Activated naive CD4-positive, alpha-beta T cell treated with Interleukin-2 at 50 U/mL for 16 hours (primary cell): ENCODE measurements around the gene RPL38.

Experiments
- DNase-seq: peaks from one replicate; pipeline ENCODE4 v3.0.0-alpha.2; 2020

RPL38 gene

DNA sequence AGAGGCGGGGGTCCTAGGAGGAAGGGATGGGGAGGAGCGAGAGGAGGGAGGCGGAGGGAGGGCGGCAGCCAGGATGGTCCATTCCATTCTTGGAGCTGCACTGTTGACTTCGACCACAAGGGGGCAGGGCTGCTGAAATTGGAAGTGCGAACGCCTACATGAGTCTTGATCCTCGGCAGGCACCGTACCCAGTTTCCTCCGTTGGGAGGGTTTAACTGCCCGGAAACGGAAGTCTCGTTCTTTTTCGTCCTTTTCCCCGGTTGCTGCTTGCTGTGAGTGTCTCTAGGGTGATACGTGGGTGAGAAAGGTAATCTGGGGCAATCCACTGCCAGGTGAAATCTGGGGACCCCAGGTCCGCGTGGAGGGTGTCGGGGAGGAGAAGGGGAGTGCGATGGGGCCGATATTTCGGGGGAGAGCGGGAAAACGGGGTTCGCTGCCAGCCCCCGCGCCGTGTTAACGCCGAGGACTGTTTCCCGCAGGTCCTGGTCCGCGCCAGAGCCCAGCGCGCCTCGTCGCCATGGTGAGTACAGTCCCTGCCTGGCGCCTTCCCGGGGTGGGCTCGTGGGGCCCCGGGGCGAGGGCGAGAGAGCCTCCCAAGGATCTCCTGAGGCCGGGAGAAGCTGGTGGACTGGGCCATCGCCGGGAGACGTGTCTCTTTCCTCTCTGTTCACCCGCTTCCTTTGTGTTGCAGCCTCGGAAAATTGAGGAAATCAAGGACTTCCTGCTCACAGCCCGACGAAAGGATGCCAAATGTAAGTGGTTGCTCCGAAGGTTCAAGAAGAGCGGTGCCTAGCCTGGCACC is at the start of gene RPL38:
TSS of gene RPL38 (plus strand) at position 240 of the 802 bp plus-strand sequence. CDS start at position 518, 278 bp downstream.
- DNase-seq, result peak; percentile 97

DNA sequence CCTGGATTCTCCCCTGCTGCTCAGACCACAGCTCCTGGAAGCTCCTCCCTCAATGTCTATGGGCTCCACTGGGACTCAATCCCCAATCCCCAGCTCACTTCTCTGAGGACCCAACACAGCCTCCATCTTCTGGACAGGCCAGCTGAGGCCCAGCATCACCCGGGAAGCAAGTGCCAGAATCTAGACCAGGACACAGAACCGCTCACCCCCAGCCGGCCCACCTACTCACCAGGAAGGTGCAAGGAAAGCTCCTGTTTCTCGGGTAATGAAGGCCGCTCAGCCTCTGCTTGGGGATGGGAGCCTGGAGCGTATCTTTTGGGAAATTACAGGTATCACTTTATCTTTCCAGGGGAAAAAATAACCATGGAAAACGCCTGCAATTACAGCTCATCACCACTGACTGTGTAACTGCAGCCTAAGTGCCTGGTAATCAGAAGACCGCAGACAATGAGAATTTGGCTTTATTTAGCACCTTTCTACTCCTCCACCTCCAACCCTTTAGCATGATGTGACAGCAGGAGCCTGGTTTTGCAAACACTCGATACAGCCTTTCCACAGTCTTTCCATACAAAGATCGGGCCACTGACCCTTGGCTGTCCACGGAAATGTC is 49.6 kb upstream of the RPL38 start:
- no peak for DNase-seq

DNA sequence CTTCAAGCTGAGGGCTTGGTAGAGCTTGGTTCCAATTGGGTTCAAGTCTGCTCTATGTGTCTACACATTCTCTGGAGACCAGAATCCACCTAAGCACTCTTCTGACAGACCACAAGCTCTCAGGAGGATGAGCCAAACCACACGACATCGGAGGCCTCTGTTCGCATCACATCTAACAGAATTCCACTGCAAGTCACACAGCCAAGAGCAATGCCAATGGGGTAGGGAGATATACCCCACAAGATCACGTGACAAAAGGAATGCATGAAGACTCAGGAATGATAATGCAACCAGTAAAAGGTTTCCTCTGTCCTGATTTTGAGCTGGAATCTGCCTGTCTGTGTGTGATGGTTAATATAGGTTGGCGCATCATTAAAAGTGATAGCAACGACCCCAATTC is 46.6 kb upstream of the RPL38 start:
- no peak for DNase-seq

DNA sequence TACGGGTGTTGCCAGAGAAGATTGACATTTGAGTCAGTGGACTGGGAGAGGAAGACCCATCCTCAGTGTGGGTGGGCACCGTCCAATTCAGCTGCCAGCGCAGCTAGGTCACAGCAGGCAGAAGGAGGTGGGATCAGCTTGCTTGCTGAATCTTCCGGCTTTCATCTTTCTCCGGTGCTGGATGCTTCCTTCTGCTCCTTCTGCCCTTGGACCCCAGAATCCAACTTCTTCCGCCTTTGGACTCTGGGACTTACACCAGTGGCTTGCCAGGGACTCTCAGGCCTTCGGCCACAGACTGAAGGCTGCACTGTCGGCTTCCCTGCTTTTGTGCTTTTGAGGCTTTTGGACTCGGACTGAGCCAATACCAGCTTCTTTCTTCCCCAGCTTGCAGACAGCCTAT is 46.1 kb upstream of the RPL38 start:
- no peak for DNase-seq

DNA sequence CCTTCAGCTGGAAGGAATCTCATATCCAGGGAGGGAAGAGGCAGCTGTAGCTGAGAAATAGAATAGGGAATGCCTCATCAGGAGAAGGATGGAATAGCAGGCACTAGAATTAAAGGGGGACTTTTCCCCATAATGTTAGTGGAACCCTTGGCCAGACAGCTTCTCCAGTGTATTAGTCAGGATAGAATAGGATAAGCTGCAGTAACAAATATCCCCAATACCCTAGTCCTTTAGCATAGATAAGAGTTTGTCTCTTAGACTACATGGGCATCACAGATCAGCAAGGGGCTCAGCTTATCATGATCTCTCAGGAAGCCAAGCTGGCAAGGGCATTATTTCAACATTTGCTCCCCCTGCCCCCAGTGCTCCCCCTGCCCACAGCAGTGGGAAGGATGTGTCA is 44.7 kb upstream of the RPL38 start:
- no peak for DNase-seq

DNA sequence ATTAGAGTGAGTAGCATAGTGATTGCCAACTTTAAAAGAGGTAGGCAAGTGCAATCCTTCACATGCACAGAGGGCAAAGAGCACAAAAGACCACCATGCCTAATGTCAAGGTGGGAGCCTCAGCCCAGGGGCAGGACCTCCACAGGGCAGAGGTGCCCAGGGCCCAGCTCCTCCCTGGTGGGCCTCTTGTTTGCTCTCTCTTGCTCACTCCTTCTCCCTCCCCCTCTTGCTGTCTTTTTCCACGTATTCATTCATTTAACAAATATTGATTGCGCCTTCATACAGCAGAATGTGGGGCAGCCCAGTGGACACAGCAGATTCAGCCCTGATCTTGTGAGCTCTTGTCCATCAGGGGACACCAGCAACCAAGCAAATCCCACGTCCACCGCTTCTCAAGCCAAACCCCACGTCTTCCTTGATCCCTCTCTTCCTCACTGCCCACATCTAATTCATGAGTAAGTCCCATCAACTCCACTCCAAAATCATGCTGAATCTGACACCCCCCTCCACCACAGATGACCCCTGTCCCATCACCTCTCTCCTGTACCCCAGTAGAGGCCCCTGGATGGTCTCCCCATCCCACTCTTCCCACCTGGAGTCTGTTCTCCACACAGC is 44.1 kb upstream of the RPL38 start:
- DNase-seq, result no peak

DNA sequence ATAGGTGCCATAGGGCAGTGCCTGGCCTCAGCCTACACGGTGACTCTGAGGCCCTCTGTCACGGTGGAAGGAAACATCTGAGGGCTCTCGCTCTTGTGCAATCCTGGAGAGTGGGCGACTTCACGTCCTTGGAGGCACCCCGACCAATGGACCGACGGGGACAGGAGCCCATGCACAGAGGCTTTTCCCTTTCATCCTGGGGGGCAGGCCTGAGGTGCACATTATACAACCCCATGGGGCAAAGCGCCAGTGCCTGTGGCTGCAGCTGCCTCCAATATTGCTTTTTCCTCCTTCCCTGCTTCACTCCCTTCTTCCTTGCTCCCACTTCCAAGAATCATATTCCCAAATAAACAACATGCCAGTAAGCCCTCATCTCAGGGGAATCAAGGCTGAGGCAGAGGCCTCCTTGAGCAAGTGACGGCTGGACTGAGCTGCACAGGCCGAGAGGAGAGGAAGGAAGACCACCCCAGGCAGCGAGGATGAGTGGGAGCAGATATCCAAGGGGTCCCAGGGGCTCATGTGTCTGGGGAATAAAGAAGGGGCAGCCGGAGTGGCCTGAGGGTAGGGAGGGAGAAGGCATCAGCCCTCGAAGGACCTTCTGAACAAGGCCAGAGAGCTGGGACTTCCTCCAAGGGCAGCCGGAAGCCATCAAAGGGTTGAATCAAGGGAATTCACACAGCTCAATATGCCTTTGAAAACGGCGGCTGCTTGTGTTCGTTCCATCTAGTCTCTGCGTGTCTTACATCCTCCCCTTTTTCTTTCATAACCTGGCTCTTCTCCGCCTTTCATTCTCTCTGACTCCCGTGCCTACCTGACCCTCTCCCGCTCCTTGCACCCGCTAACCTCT is 42.6 kb upstream of the RPL38 start:
- no peak for DNase-seq

DNA sequence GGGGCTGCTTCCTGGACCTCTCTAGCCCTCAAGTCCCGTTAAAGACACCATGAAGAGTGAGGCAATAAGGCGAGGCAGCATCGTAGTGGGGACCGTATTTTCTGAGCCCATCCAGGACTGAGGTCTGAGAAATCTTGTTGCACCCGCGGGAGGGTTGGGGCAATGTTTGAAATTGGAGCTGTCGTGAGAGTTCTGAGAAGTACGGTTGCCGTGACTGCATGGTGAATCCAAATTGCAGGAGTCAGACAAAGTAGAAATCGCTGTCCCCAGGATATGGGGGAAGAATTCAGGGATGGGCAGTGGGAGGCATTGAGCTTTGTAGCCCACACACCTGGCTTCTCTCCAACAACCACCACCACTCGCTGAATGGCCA is 42.0 kb upstream of the RPL38 start:
- no peak for DNase-seq

DNA sequence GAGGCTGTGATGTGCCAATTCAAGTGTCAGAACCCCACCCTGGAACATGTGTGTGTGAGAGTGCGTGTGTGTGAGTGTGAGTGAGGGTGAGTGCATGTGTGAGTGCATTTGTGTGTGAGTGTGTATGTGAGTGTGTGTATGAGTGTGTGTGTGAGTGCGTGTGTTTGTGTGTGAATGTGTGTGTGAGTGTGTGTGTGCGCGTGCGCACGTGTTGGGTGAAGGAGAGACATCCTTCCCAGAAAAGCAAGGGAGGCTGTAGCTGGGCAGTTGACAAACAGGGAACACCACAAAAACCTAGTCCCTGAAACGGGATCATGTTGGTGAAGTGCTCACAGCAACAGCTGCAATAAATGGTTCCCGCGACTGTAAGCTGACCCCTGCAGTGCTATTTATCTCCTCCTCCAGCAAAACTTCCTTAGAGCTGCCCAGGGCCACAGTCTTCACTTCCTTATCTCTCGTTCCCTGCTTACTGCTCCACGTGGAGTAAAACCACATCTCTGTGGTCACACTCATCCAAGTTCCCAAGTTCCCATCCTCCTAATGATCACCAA is 40.1 kb upstream of the RPL38 start:
- no peak for DNase-seq

DNA sequence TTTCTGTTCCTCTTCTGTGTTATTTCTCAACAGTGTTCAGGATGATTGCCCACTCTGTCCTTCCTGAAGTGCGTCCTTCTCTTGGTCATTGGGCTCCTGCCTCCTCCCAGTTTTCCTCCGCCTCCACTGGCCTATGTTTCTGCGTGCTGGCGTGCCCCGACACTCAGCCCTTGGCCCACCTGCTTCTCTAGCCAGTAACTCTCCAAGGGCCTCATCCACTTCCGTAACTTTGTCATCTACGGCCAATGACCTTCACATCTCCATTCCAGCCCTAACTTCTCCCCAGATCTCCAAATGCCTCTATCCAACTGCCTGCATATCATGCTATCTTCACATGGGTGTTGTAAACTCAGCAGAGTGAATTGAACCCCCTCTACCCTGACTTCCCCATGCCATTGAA is 39.6 kb upstream of the RPL38 start:
- no peak for DNase-seq

DNA sequence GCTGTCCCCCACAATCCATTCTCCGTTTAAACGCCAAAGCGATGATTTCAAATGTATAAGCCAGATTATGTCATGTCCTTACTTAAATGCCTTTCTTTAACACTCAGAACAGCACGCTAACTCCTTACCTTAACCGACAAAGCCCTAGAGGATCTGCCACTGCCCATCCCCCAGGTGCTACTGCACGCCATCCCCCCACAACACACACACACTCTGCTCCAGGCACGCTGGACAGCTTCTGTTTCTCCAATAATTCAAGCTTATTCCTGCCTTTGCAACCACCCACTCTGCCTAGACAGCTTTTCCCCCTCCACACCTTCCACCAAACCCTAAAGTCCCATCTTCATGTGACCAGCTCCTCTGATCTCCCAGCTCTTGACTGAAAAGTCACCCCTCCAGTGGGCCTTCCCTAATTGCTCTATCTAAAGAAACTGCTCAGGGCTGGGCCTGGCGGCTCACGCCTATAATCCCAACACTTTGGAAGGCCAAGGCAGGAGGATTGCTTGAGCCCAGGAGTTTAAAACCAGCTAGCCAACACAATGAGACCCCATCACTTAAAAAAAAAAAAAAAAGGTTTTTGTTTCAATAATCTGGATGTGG is 38.9 kb upstream of the RPL38 start:
- DNase-seq, result no peak

DNA sequence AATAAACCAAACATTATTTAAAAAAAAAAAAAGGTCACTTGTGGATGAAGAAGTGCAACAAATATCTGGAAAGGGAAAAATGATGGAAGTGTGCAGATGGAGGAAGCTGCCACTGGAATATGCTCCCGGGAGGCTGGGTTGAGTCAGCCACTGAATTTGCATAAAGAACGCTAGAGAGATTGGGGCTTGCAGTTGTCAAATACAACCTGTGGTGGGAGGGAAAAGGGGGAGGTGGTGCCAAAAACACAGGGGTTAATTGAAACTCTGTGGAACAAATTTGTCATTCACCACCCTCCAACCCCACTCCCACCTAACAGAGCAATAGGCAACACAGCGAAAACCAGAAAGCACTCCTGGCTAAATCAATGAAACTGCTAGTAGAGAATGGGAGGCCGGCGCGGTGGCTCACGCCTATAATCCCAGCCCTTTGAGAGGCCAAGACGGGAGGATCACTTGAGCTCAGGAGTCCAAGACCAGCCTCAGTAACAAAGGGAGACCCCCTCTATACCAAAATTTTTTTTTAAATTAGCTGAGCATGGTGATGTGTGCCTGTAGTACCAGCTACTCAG is 37.6 kb upstream of the RPL38 start:
- DNase-seq, result no peak

DNA sequence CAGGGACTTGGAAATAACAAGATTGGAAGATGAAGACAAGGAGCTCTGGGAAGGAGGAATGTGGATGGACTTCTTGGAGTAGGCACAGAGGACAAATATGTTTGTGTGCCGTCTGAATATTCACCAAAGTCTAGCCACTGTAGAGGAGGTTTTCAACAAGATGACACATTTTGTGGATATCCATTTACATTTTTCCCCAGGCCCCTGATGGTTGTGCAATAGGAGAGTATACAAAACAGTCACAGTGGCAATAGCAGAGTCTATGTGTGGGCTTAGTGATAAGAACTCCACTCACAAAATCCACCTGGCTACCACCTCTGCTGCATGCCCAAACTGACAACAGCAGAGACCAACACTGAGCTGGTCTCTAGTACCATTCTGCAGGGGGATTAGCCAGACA is 32.6 kb upstream of the RPL38 start:
- no peak for DNase-seq

DNA sequence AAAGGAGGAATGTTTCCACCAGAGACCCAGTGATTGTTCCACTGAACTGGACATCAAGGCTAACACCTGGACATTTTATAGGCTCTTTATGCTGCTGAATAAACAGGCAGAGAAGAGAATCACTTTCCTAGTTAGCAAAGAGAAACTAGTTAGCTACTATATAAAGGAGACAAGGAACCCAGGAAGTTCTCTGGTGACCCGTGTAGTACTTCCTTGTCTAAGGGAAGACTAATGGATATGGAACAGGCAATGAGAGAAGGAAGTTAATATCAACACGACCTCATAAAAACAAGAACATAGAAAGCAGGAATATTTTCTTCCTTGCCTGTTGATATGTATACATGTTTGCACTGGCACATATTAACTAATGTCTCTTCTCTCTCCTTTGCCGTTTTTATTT is 30.8 kb upstream of the RPL38 start:
- no peak for DNase-seq

DNA sequence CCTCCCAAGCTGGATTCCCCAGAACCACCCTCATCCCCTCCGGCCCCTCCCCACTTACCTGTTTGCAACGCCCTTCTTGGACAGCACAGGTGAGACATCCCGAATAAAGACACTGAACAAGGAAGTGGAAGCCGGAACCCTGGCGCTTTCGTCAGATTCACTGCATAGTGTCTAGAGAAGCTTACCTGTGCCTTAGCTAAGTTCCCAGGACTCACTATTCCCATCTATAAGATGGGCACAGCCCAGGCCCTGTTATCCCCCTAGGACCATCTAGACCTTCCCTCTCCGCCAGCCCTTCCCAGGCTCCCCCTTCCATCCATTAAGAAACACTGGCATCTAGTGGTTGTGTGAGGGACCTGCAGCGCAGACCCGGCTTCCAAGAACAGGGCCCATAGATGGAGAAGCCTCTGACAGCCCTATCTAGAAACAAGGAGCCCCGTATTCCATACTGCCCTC is 26.9 kb upstream of the RPL38 start:
- peak; percentile 19 for DNase-seq

DNA sequence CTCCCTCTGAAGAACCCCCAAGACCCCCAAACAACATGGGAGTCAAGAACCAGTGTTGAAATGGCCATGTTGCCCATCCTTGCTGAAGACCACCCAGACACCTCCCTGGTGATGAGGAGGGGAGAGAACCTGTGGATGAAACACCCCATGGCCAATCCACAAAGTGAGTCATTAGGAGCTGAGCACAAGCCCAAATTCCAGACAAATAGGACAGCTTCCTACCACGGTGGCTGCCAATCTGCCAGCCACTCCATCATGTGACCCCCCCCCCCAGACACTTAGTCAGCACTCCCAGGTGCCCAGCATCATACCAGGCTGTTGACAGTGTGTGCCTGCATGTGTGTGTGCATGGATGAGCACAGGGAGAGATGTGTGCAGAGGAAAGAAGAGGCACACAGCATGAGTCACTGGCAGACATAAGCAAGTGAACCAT is 26.4 kb upstream of the RPL38 start:
- DNase-seq, result no peak

DNA sequence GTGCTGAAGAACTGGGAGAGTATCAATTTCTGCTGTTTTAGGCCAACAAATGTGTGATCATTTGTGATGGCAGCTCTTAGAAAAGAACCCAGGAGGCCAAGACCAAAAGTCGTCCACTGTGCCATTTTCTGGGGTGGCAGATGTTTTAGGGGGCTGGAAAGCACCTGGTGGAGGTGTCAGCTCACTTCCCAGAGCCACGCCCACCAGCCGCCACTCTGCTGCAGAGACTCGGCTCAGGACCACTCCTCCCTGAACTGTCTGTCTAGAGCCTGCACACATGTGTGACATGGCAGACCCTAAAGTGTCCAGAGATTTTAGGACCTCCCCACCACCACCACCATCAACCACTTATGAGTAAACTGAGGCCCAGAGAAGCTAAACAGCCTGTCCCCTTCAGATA is 23.9 kb upstream of the RPL38 start:
- DNase-seq, result no peak

DNA sequence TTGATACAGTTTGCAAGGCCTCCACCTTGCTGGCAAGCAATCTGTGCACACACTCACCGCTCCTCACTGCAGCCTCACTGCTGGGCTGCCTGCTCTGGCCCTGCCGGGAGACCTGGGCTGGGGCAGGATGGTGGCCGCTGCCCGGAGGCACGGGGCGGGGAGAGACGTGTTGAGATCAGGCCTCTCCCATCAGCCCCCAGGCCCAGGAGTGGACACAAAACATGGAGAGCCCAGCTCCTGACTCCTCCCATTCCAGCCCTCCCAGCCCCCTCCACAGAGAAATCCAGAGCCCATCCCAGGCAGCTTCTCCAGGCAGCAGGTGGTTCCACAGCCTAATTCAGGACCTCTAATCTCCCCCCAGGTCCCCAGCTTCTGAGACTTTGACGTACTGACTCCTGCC is 23.1 kb upstream of the RPL38 start:
- no peak for DNase-seq

DNA sequence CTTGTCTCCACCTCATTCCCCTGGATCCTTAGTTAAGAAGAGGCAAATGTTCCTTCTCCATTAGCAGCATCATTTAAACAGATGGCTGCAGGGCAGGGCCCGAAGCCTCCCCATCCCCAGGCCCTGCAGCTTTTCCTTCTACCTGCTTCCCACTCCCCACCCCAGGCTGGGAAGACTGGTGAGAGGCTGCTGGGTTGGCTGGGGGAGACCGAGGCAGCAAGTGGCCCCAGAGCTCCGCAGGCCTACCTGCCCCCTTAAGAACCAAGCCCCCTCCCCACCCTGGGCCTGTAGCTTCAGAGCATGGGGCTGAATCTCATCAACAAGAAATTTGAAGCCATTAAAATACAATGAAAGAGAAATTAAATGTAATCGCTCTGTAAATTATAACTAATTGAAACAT is 22.1 kb upstream of the RPL38 start:
- no peak for DNase-seq

DNA sequence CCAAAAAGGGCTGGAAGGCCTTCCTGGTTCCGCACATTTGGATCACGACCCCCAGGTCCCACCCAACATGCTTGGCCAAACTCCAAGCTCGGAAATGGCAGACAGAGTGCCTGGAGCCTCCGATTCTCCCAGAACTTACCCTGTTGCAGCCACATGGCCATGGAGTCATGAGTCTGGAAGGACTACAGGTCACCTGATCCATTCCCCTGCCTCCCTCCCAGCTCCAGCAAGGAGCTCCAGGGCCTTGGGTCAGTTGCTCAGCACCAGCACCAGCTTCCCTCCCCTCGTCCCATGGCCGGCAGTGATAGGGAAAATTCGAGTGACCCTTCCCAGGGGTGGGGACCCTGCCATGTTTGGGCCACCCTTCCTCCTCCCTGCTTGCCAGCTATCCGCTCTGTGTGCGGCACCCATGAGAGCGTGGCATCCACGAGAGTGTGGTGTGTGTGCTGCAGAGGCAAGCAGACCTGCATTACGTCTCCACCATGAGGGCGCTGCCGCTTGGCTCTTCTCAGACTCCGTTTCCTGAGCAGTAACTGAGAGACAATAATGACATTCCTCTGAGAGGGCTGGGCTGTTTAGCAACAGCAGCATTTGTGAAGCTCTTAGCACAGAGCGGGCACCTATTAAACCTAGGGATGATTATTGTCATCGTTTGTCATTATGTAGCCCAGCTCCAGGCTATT is 21.3 kb upstream of the RPL38 start:
- no peak for DNase-seq

DNA sequence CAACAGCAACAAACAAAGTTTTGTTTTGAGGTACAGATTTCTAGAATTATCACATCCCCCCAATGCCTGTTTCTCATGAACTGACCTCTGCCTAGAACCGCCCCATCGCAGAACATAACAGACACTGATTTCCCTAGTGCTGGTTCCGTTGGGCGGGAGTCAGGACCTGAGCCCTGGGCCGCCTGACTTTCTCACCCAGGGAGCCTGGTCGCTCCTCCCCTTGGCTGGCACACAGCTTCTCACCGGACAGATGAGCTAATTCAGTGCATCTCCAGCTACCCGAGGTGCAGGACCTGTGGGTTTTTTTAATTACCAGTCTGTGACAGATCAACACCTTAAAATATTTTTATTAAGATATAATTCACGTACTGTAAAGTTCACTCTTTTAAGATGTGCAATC is 20.1 kb upstream of the RPL38 start:
- DNase-seq, result no peak
